ENCODE results near the gene HCN2.
"Not testable (repeated sequence)": the region's sequence is repeated elsewhere in the genome, so short reads cannot be mapped to it uniquely, and the experiment has no call there.

Gene HCN2

DNA sequence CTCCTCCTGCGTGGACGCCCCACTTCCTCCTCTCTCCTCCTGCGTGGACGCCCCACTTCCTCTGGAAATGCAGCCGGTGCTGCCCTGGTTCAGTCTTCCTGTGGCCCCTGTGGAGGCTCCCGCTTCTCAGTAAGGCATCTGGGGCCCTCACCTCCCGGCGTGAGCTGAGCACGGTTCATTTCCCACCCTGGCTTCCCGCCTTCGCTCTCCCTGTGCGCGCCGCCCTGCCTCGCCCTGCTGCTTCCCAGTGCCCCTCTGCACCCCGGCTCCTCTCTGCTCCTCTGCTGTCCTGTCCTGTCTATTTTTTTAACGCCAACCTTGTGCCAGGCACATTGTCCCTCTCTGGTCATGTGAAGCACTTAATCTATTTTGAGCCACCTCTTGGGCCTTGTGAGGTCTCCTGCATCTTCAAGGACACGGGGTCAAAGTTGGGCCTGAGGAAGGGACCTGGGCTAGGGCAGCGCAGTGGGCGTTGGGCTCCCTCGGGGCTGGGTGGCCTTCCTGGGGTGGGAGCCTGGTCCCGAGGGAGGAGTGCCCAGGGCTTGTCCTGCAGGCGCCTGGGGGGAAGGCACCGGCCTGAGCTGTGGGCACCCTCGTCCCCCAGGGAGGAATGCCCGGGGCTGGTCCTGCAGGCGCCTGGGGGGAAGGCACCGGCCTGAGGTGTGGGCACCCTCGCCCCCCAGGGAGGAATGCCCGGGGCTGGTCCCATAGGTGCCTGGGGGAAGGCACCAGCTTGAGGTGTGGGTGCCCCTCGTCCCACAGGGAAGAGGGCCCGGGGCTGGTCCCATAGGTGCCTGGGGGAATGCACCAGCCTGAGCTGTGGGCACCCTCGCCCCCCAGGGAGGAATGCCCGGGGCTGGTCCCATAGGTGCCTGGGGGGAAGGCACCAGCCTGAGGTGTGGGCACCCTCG, 13.0 kb downstream of the HCN2 start:
- in situ Hi-C loops (cut with MboI; ENCODE audit: low sequenced_read_pairs): no loop called here

DNA sequence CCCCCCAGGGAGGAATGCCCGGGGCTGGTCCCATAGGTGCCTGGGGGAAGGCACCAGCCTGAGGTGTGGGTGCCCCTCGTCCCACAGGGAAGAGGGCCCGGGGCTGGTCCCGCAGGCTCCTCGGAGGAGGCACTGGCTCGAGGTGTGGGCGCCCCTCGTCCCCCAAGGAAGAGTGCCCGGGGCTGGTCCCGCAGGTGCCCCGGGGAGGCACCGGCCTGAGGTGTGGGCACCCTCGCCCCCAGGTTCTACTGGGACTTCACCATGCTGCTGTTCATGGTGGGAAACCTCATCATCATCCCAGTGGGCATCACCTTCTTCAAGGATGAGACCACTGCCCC, 13.6 kb downstream of the HCN2 start:
- in situ Hi-C loops (cut with MboI; ENCODE audit: low sequenced_read_pairs): not testable (repeated sequence)

DNA sequence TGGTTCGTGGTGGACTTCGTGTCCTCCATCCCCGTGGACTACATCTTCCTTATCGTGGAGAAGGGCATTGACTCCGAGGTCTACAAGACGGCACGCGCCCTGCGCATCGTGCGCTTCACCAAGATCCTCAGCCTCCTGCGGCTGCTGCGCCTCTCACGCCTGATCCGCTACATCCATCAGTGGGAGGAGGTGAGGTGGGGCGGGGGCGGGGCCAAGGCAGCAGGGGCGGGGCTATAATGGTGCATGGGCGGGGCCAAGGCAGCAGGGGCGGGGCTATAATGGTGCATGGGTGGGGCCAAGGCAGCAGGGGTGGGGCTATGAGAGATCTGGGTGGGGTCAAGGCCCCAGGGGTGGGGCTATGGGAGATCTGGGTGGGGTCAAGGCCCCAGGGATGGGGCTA, 14.1 kb downstream of the HCN2 start:
- in situ Hi-C loops (cut with MboI; ENCODE audit: low sequenced_read_pairs): not testable (repeated sequence)

DNA sequence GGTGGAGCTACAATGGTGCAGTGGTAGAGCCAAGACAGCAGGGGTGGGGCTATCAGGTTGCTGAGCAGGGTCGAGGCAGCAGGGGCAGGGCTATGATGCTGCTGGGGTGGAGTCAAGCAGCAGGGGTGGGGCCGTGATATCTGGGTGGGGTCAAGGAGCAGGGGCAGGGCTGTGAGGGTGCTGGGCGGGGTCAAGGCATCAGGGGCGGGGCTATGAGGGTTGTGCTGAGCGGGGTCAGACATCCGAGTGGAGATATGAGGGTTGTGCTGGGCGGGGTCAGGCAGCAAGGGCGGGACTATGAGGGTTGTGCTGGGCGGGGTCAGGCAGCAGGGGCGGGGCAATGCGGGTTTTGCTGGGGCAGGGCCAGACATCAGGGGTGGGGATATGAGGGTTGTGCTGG, 14.7 kb downstream of the HCN2 start:
- in situ Hi-C loops (cut with MboI; ENCODE audit: low sequenced_read_pairs): no loop called here

DNA sequence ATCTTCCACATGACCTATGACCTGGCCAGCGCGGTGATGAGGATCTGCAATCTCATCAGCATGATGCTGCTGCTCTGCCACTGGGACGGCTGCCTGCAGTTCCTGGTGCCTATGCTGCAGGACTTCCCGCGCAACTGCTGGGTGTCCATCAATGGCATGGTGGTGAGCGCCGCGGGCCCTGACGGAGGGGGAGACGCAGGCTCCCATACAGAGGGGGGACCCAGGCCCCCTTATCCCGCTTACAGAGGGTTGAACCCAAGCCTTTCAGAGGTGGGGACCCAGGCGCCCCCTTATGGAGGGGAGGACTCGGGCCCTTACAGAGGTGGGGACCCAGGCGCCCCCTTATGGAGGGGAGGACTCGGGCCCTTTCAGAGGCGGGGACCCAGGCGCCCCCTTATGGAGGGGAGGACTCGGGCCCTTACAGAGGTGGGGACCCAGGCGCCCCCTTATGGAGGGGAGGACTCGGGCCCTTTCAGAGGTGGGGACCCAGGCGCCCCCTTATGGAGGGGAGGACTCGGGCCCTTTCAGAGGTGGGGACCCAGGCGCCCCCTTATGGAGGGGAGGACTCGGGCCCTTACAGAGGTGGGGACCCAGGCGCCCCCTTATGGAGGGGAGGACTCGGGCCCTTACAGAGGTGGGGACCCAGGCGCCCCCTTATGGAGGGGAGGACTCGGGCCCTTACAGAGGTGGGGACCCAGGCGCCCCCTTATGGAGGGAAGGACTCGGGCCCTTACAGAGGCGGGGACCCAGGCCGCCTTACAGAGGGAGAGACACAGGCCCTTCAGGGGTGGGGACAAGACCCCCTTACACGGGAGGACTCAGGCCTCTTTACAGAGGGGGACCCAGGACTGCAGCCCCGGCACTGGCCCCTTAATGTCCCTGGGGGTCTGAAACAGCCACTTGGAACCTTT, 15.6 kb downstream of the HCN2 start:
- in situ Hi-C loops (cut with MboI; ENCODE audit: low sequenced_read_pairs): not testable (repeated sequence)

DNA sequence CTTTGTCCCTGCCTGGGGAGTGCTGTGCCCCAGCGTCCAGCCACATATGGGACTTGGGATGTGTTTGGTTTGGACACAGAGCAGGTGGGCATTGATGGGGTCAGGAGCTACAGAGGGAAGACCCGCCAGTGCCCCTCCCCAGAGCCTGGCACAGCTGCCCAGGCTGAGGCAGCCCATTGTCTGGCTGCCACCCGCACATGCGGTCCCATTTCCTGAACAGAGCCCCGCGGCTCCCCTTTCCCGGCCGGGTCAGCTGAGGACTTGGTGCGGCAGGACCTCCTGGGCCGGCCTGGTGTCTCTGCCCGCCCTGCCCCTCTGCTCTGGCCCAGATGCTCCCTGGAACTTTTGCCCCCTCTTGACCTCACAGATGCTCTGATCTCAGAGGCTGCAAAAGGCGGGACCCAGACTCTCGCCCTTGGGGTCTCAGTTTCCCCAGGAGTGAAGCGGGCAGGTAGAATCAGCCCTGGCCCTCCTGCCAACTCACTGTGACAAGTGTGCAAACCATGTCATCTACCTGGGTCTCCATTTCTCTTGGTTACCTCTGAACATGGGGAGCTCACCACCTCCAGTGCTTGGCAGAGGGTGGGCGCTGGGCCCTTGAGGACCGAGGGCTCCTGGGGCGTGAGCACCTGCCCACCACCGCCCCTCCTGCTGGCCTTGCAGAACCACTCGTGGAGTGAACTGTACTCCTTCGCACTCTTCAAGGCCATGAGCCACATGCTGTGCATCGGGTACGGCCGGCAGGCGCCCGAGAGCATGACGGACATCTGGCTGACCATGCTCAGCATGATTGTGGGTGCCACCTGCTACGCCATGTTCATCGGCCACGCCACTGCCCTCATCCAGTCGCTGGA, 17.8 kb downstream of the HCN2 start:
- in situ Hi-C loops (cut with MboI; ENCODE audit: low sequenced_read_pairs): no loop called here

DNA sequence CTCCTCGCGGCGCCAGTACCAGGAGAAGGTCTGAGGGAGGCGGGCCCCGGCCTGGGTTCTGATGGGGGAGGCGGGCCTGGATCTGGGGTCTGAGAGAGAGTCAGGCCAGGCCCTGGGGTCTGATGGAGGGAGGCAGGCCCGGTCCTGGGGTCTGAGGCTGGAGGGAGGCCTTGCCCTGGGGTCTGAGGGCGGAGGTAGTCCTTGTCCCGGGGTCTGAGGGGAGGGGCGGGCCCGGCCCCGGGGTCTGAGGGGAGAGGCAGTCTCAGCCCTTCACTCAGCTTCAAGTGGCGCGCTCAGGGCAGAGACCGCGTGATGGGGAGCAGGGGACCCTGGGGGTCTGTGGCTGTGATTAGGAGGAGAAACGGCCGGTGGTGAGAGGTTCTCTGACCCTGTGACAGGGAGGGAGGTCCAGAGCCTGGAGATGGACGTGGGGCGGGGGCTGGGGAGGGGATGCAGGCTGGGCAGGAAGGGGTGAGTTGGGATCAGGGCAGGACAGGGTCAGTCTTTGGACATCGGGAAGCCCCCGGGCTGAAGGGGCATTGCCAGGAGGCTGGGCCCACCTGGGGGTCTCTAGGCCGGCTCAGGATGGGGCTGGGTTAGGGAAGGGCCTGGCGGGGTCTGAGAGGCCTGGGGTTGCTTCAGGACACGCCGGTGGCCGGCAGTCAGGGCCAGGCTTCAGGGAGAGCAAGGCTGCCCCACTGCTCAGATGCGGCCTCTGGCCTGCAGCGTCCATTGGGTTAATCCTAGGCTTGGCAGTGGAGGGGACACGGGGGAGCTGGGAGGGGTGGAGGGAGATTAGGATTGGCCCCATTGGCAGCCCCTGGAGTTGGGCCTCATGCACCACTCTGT, 18.7 kb downstream of the HCN2 start:
- in situ Hi-C loops (cut with MboI; ENCODE audit: low sequenced_read_pairs): no loop called here

DNA sequence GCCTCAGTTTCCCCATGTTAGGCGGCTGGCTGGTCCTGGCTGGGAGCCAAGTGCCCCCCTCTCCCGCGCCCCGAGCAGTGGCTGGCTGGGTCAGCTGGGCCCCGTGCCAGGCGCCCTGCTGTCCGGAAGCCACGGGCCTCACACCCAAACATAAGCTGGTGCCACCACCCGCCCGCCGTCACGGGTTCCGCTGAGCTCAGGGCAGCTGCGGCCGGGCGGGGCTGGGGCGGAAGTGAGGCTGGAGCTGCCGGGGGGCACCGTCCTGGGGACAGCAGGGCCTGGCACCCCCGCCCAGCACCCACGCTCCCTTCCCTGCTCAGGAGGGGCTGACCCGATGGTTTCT, 19.3 kb downstream of the HCN2 start:
- in situ Hi-C loops (cut with MboI; ENCODE audit: low sequenced_read_pairs): no loop called here

DNA sequence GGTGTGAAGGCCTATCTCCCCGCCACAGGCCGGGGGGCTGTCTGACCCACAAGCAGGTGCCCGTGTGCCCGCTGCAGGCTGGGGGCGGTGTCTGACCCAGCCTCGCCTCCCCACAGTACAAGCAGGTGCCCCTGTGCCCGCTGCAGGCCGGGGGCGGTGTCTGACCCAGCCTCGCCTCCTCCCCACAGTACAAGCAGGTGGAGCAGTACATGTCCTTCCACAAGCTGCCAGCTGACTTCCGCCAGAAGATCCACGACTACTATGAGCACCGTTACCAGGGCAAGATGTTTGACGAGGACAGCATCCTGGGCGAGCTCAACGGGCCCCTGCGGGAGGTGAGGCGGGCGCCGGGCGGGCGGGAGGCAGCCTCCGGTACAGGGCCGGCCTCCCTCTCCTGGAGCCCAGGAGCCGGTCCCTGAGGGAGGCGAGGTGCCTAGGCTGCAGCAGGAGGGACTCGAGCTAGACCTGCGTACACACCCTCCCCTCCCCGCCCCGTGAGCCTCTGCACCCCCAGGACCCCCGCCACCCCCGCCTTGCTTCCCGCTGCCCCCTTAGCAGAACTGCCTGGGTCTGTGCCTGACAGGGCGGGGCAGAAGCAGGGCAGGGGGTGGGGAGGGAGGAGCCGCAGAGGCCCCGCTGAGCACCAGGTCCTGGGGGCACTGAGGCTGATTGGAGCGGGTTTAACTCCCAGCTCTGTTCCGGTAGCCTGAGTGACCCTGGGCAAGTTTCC, 20.6 kb downstream of the HCN2 start:
- in situ Hi-C loops (cut with MboI; ENCODE audit: low sequenced_read_pairs): no loop called here

DNA sequence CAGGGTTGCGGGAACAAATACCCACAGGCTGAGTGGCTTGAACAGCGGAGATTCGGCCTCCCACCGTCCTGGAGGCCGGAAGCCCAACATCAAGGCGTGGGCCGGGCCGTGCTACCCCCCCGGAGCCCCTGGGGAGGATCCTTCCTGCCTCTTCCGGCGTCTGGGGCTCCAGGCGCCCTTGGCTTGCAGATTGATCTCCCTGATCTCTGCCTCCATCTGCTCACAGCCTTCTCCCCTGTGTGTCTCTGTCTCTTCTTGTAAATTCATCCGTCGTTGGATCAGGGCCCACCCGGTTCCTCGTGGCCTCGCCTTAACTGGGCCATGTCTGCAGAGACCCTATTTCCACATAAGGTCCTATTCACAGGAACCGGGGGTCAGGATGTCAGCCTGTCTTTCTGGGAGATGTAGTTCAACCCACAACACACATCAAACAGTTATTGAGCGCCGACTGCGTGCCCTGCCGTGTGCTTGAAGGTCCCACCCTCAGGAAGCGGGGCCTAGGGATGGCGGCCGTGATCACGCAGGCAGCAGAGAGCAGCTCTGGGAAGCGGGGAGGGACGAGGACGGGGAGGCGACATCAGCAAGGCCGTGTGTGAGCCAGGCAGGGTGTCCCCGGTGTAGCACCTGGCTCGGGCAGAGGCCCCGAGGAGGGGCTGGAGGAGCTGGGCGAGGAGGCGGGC, 21.3 kb downstream of the HCN2 start:
- in situ Hi-C loops (cut with MboI; ENCODE audit: low sequenced_read_pairs): no loop called here

DNA sequence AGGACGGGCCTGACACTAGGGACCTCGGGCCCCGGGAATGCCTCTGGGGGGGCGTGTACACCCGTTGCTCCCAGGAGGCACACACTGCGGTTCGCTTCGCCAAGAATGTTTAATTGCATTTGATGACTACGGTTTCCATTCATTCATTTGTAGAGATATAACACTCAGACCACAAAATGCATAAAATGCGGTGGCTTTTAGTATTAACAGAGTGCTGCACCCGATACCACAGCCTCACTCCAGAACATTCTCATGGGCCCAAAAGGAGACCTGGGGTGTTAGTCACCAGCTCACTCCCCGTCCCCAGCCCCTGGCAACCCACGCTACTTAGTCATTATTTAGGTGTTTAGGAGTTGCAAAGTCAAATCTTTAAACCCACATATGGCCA, 21.8 kb downstream of the HCN2 start:
- in situ Hi-C loops (cut with MboI; ENCODE audit: low sequenced_read_pairs): no loop called here

DNA sequence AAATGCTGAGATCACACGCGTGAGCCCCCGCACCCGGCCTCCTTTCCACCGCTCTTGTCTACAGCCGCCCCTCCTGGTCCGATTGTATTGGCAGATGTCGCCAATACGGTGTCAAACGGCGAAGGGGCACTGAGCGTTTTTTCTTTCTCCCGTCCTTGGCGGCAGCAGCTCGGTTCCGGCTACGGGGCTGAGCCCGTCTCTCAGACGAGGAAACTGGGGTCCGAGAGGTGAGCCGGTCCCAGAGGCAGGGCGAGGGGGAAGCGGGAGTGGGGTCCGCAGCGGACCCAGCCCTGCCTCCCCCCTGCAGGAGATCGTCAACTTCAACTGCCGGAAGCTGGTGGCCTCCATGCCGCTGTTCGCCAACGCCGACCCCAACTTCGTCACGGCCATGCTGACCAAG, 23.3 kb downstream of the HCN2 start:
- in situ Hi-C loops (cut with MboI; ENCODE audit: low sequenced_read_pairs): no loop called here

DNA sequence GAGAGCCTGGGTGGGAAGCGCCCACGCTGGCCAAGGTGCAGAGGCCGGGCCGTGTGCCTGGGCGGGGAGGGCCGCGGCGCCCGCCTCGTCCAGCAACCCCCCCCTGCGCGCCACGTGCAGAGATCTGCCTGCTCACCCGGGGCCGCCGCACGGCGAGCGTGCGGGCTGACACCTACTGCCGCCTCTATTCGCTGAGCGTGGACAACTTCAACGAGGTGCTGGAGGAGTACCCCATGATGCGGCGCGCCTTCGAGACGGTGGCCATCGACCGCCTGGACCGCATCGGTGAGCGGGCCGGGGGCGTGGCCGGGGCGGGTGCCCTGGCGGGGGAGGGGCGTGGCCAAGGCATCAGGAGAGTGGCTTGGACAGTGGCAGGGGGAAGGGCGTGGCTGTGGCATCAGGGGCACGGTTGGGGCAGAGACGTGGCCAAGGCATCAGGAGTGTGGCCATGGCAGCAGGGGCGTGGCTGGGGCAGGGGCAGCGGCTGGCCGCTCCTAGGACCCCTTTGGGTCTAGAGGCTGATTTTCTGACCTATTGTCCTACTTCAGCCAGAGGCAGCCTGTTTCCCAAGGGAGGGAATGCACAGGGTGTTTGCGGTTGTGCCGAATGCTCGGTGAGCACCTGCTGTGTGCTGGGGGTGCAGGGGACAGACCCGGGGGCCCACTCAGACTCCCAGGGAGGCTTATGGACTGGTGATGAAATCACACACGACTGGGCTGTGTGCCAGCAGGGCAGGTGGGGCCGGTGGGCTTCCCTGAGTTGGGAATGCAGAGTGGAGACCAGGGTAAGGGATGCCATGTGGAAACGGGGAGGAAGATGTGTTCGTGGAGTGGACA, 24.3 kb downstream of the HCN2 start:
- in situ Hi-C loops (cut with MboI; ENCODE audit: low sequenced_read_pairs): no loop called here

DNA sequence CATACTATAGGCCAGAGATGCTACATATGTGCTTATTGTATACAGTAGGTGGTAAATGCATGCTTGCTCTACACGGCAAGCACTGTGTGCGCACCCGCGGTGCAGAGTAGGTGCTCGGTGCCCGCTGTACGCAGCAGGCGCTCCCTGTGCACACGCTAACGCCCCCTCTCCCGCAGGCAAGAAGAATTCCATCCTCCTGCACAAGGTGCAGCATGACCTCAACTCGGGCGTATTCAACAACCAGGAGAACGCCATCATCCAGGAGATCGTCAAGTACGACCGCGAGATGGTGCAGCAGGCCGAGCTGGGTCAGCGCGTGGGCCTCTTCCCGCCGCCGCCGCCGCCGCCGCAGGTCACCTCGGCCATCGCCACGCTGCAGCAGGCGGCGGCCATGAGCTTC, 25.9 kb downstream of the HCN2 start:
- in situ Hi-C loops (cut with MboI; ENCODE audit: low sequenced_read_pairs): no loop called here

DNA sequence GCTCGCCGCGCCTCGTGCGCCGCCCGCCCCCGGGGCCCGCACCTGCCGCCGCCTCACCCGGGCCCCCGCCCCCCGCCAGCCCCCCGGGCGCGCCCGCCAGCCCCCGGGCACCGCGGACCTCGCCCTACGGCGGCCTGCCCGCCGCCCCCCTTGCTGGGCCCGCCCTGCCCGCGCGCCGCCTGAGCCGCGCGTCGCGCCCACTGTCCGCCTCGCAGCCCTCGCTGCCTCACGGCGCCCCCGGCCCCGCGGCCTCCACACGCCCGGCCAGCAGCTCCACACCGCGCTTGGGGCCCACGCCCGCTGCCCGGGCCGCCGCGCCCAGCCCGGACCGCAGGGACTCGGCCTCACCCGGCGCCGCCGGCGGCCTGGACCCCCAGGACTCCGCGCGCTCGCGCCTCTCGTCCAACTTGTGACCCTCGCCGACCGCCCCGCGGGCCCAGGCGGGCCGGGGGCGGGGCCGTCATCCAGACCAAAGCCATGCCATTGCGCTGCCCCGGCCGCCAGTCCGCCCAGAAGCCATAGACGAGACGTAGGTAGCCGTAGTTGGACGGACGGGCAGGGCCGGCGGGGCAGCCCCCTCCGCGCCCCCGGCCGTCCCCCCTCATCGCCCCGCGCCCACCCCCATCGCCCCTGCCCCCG, 26.5 kb downstream of the HCN2 start:
- in situ Hi-C loops (cut with MboI; ENCODE audit: low sequenced_read_pairs): no loop called here

DNA sequence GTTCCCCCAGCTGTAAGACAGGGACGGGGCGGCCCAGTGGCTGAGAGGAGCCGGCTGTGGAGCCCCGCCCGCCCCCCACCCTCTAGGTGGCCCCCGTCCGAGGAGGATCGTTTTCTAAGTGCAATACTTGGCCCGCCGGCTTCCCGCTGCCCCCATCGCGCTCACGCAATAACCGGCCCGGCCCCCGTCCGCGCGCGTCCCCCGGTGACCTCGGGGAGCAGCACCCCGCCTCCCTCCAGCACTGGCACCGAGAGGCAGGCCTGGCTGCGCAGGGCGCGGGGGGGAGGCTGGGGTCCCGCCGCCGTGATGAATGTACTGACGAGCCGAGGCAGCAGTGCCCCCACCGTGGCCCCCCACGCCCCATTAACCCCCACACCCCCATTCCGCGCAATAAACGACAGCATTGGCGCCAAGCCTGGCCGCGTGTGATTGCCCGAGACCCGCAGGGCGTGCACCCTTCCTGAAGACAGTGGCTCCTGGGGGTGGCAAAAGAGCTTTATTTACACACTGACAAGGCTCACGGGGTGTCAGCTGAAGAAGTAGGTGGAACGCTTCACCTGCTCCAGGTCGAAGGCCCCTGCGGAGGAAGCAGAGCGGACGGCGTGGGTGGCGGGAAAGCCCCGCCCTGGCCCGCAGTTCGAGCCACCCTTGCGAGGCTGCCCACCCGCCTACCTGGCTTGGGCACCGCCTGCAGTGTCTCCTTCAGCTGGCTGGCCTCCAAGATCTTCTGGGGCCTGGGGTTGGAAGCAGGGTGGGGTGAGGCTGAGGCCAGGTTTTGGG, 27.3 kb downstream of the HCN2 start:
- in situ Hi-C loops (cut with MboI; ENCODE audit: low sequenced_read_pairs): no loop called here

Measured in HL-60/S4 (cell line).